ENCODE measurements around the gene BEST1. TPM values are rescaled to one million over a fixed set of nuclear protein-coding genes. Genes with fewer than 3 reads are reported as not detected.

BEST1 gene
- total RNA-seq, 1 experiment from 2014 or later: 0.22 TPM

DNA sequence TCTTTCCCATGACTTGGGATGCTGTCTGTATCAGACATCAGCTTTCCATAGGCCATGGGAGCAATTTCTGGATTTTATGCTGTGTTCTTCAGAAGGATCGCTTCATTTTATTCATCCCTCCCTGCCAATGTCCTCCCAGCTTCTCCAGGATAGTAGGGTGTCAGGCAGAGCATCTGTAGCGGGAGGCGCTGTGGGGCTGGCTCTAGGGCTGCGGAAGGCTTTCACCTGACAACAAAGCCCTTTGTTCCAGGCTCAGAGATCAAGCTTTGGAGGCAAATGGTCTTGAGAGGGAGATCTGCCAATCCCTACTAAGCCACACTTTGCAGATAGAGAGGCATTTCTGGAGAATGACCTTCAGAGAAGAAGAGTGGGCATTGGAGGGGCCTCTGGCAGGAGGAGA, 46.8 kb downstream of the BEST1 start:
- Histone ChIP-seq H3K36me3 (ENCODE audit: low read depth, low read length) (peaks cover 7% of the 10 kb centered on the region; the same call in 1 of the 2 replicates), H4K20me1 (ENCODE audit: low read length) (no peaks in the 10 kb centered on the region), H2AFZ (ENCODE audit: low read length) (no peak overlapping the region), H3K4me2 (ENCODE audit: low read length) (no peak overlapping the region), H3K9me2 (replicated peaks; ENCODE audit: low read length) (no peaks in the 10 kb centered on the region), H3K4me3 (ENCODE audit: low read length) (no peak overlapping the region), H3K79me2 (ENCODE audit: low read length) (no peaks in the 10 kb centered on the region), H3K4me1 (ENCODE audit: insufficient read depth, low read length) (no peaks in the 10 kb centered on the region), H3K9ac (ENCODE audit: low read length) (no peak overlapping the region), H3K27me3 (ENCODE audit: low read length) (no peaks in the 10 kb centered on the region), H3K27ac (ENCODE audit: low read length) (no peak overlapping the region), H3K9me3 (ENCODE audit: low read length) (peaks cover 6% of the 10 kb centered on the region), H3F3A (ENCODE audit: low read length, unreplicated experiment) (no peaks in the 10 kb centered on the region)
- DNase-seq (no peak), ATAC-seq (no peak)
- CTCF ChIA-PET: no interaction called here
- no TSS peak for BruUV-seq (replicated peaks)
- POLR2A ChIA-PET (ENCODE audit: unreplicated experiment): no interaction called here
- intact Hi-C loops (cut with micrococcal nuclease): no loop called here
- TF ChIP-seq EZH2 (IDR thresholded peaks at IDR 0.05; ENCODE audit: low read length, unreplicated experiment) (no peak), EZH2phosphoT487 (IDR thresholded peaks at IDR 0.05; ENCODE audit: borderline replicate concordance, low read length) (no peak)
- TF ChIP-seq, protein P1, sequence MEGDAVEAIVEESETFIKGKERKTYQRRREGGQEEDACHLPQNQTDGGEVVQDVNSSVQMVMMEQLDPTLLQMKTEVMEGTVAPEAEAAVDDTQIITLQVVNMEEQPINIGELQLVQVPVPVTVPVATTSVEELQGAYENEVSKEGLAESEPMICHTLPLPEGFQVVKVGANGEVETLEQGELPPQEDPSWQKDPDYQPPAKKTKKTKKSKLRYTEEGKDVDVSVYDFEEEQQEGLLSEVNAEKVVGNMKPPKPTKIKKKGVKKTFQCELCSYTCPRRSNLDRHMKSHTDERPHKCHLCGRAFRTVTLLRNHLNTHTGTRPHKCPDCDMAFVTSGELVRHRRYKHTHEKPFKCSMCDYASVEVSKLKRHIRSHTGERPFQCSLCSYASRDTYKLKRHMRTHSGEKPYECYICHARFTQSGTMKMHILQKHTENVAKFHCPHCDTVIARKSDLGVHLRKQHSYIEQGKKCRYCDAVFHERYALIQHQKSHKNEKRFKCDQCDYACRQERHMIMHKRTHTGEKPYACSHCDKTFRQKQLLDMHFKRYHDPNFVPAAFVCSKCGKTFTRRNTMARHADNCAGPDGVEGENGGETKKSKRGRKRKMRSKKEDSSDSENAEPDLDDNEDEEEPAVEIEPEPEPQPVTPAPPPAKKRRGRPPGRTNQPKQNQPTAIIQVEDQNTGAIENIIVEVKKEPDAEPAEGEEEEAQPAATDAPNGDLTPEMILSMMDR (conservative IDR thresholded peaks at IDR 0.05; ENCODE audit: low read depth, low read length): no peak

DNA sequence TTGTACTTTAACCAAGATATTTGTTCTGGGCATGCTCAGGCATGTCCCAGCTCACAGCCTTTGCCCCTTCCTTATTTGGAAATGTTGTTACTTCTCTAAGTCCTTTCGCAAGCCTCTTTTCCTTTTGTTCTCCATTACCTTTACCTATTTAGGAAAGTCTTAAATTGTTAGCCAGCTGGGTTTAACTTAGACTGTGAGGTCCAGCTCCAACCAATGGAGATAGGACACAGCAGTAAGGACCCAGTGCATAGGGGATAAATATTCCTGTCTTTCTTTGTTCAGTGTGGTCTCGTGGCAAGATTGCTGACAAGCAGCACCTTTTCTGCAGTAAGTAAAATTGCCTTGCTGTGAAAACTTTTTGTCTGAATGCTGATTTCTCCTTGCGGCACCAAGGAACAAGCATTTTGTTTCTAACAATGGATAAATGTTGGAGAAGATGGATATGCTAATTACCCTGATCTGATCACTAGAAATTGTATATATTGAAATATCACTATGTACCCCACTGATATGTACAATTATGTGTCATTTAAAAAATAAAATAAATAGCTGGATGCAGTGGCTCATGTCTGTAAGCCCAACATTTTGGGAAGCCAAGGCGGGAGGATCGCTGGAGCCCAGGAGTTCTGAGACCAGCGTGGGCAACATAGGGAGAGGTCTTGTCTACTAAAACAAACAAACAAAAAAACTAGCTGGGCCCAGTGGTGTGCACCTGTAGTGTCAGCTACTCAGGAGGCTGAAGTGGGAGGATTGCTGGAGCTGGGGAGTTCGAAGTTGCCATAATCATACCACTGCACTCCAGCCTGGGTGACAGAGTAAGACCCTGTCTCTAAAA, 49.2 kb downstream of the BEST1 start:
- no peak overlapping the region for H3K27ac ChIP-seq (ENCODE audit: low read length)
- no TSS peak for BruUV-seq (replicated peaks)
- no peaks in the 10 kb centered on the region for H3K9me2 ChIP-seq (replicated peaks; ENCODE audit: low read length)
- H3K4me3 ChIP-seq (ENCODE audit: low read length): no peak overlapping the region
- ChIA-PET CTCF (no interaction called here), POLR2A (ENCODE audit: unreplicated experiment) (no interaction called here)
- H3K36me3 ChIP-seq (ENCODE audit: low read depth, low read length): peaks cover 7% of the 10 kb centered on the region; the same call in 1 of the 2 replicates
- H4K20me1 ChIP-seq (ENCODE audit: low read length): no peaks in the 10 kb centered on the region
- peaks cover 1% of the 10 kb centered on the region; the same call in 1 of the 2 replicates for H3K4me1 ChIP-seq (ENCODE audit: insufficient read depth, low read length)
- no peaks in the 10 kb centered on the region for H3K27me3 ChIP-seq (ENCODE audit: low read length)
- H3K9ac ChIP-seq (ENCODE audit: low read length): no peak overlapping the region
- H3F3A ChIP-seq (ENCODE audit: low read length, unreplicated experiment): no peaks in the 10 kb centered on the region
- intact Hi-C loops (cut with micrococcal nuclease): no loop called here
- no peak overlapping the region for H3K4me2 ChIP-seq (ENCODE audit: low read length)
- peaks cover 6% of the 10 kb centered on the region for H3K9me3 ChIP-seq (ENCODE audit: low read length)
- ATAC-seq (no peak), DNase-seq (no peak)
- H3K79me2 ChIP-seq (ENCODE audit: low read length): no peaks in the 10 kb centered on the region
- H2AFZ ChIP-seq (ENCODE audit: low read length): no peak overlapping the region
- TF ChIP-seq, protein P1 (conservative IDR thresholded peaks at IDR 0.05; ENCODE audit: low read depth, low read length): no peak
- TF ChIP-seq EZH2 (IDR thresholded peaks at IDR 0.05; ENCODE audit: low read length, unreplicated experiment) (no peak), EZH2phosphoT487 (IDR thresholded peaks at IDR 0.05; ENCODE audit: borderline replicate concordance, low read length) (no peak)

All from PC-3 (cell line).